OCI-LY3 (cell line): ENCODE results near the gene ATP6V1G1.

Experiments
- H2AFZ ChIP-seq: fragments of 200-600, 300-600 bp; shearing (Covaris generic); 2 replicates; pipeline ENCODE4 v1.6.0; 2014; ENCODE audit warnings: antibody characterized with exemption, low read depth, low read length
- H3K27ac ChIP-seq: fragments of 200-600, 300-600 bp; sonication (generic); 2 replicates; pipeline ENCODE4 v1.5.1; 2014; ENCODE audit warnings: mild to moderate bottlenecking, low read length, moderate library complexity, mixed read lengths
- H3K27me3 ChIP-seq: fragments of 200-600, 300-600 bp; sonication (generic); 2 replicates; pipeline ENCODE4 v1.6.1; 2014; ENCODE audit warnings: low read depth, low read length, mixed read lengths
- H3K36me3 ChIP-seq: fragments of 200-600, 300-600 bp; sonication (generic); replicated peaks from 2 replicates; pipeline ENCODE3; 2014; ENCODE audit warnings: low read depth, low read length, mixed read lengths
- H3K4me1 ChIP-seq: fragments of 300-600, 200-600 bp; sonication (generic); 2 replicates; pipeline ENCODE4 v1.6.1; 2014; ENCODE audit warnings: low read length, mixed read lengths
- H3K4me2 ChIP-seq: fragments of 200-600, 300-600 bp; sonication (generic); 2 replicates; pipeline ENCODE4 v1.6.1; 2014; ENCODE audit warnings: low read length, mixed read lengths
- H3K4me3 ChIP-seq: fragments of 300-600, 200-600 bp; sonication (generic); 2 replicates; pipeline ENCODE4 v1.5.1; 2014; ENCODE audit warnings: antibody characterized with exemption, mild to moderate bottlenecking, low read length, moderate library complexity
- H3K79me2 ChIP-seq: fragments of 300-600, 200-600 bp; shearing (Covaris generic); 2 replicates; pipeline ENCODE4 v1.6.1; 2014; ENCODE audit warnings: mild to moderate bottlenecking, low read length, mixed read lengths
- H3K9ac ChIP-seq: fragments of 300-600, 200-600 bp; shearing (Covaris generic); 2 replicates; pipeline ENCODE4 v1.6.0; 2014; ENCODE audit warnings: mild to moderate bottlenecking, low read length, moderate library complexity
- H3K9me3 ChIP-seq: fragments of 200-600, 300-600 bp; shearing (Covaris generic); 2 replicates; pipeline ENCODE4 v1.6.1; 2014; ENCODE audit warnings: low read length, mixed read lengths; ENCODE audit not compliant: insufficient read depth
- H4K20me1 ChIP-seq: fragments of 200-600, 300-600 bp; sonication (generic); 2 replicates; pipeline ENCODE4 v1.6.1; 2016; ENCODE audit warnings: low read length, mixed read lengths; ENCODE audit not compliant: insufficient read depth
- EZH2phosphoT487 ChIP-seq: fragments of 200-600 bp; shearing (Covaris generic); IDR thresholded peaks from 2 replicates; pipeline ENCODE4 v1.6.1; 2018; ENCODE audit warnings: antibody characterized with exemption, mixed run types, low read depth
- TF ChIP-seq, protein P1 (sequence below): fragments of 200-600, 300-600 bp; sonication (generic); IDR thresholded peaks from 2 replicates; pipeline ENCODE4 v1.5.1; 2014; ENCODE audit warnings: antibody characterized with exemption, low read length, low read depth

The ATP6V1G1 gene, protein sequence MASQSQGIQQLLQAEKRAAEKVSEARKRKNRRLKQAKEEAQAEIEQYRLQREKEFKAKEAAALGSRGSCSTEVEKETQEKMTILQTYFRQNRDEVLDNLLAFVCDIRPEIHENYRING

DNA sequence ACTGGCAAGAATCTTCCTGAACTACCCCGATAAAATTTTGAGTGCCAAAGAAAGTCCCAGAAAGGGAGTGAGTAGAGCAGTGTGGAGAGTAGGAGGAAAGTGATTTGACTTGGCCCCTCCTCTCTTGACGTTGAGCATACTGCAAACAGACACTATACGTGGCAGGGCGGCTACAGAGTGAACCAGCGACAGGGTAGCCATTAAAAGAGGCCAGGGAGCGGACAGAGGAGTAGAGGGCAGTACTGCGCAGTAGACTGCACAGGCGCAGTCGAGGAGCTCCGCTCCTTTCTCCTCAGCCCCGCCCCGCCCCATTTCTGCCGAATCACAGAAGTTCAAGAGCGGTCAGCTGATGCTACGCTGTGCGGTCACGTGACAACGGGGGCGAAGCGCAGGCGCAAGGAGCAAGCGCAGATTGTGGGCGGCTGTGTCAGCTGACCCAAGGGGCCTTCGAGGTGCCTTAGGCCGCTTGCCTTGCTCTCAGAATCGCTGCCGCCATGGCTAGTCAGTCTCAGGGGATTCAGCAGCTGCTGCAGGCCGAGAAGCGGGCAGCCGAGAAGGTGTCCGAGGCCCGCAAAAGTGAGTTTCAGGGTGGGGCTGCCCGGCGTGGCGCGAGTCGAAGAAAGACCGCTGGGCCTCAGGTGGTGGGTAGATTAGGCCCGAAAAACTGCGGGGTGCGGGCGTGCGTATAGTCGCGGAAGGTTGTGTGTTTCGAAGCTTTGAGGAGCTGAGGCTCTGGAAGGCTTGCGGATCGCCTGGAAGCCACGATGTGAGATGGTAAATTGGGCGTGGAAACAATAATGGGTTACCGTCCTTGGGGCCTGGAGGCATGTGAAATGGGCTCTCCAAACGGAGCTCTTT lies at the start of gene ATP6V1G1:
Gene ATP6V1G1 (plus strand): TSS at position 425 of the 858 bp plus-strand sequence. CDS start 70 bp downstream, at position 495.
- H2AFZ ChIP-seq = peak within 1 kb of the TSS; percentile 79
- H3K27me3 ChIP-seq = no peaks in the 10 kb centered on the region
- H3K79me2 ChIP-seq = peaks cover 51% of the 10 kb centered on the region
- TF ChIP-seq, protein P1, sequence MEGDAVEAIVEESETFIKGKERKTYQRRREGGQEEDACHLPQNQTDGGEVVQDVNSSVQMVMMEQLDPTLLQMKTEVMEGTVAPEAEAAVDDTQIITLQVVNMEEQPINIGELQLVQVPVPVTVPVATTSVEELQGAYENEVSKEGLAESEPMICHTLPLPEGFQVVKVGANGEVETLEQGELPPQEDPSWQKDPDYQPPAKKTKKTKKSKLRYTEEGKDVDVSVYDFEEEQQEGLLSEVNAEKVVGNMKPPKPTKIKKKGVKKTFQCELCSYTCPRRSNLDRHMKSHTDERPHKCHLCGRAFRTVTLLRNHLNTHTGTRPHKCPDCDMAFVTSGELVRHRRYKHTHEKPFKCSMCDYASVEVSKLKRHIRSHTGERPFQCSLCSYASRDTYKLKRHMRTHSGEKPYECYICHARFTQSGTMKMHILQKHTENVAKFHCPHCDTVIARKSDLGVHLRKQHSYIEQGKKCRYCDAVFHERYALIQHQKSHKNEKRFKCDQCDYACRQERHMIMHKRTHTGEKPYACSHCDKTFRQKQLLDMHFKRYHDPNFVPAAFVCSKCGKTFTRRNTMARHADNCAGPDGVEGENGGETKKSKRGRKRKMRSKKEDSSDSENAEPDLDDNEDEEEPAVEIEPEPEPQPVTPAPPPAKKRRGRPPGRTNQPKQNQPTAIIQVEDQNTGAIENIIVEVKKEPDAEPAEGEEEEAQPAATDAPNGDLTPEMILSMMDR = peak; percentile 19; the same call in 1 of the 2 replicates
- no peak for TF ChIP-seq EZH2phosphoT487
- H3K36me3 ChIP-seq = peaks cover 7% of the 10 kb centered on the region
- peaks cover 31% of the 10 kb centered on the region; the same call in 1 of the 2 replicates for H4K20me1 ChIP-seq
- peak within 1 kb of the TSS; percentile 96 for H3K9ac ChIP-seq
- peak within 1 kb of the TSS; percentile 97 for H3K4me2 ChIP-seq
- H3K9me3 ChIP-seq = no peaks in the 10 kb centered on the region
- H3K4me1 ChIP-seq = peaks cover 33% of the 10 kb centered on the region
- peak within 1 kb of the TSS; percentile 60 for H3K27ac ChIP-seq
- peak within 1 kb of the TSS; percentile 98 for H3K4me3 ChIP-seq

DNA sequence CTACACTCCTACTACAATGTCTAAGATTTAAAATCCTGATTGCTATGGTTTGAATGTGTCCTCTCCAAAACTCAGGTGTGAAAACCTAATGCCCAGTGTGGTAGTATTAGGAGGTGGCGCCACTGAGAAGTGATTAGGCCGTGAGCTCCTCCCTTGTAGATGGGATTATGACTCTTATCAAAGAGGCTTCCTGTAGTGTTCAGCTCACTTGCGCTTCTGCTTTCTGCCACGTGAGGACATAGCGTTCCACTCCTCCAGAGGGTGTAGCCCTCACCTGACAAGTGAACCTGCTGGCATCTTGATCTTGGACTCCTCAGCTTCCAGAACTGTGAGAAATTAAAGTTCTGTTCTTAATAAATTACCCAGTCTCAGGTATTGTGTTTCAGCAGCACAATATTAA lies 49.3 kb upstream of the ATP6V1G1 start:
- Histone ChIP-seq H3K79me2 (no peaks in the 10 kb centered on the region), H3K9ac (no peak overlapping the region), H3K4me1 (peaks cover 7% of the 10 kb centered on the region; the same call in 1 of the 2 replicates), H2AFZ (peak overlapping the region; percentile 50; the same call in 1 of the 2 replicates), H3K27ac (no peak overlapping the region), H3K4me3 (no peak overlapping the region), H4K20me1 (no peaks in the 10 kb centered on the region), H3K4me2 (peak overlapping the region; percentile 25), H3K36me3 (no peaks in the 10 kb centered on the region), H3K27me3 (peaks cover 22% of the 10 kb centered on the region), H3K9me3 (no peaks in the 10 kb centered on the region)
- TF ChIP-seq EZH2phosphoT487 = no peak
- TF ChIP-seq, protein P1 = peak; percentile 59

DNA sequence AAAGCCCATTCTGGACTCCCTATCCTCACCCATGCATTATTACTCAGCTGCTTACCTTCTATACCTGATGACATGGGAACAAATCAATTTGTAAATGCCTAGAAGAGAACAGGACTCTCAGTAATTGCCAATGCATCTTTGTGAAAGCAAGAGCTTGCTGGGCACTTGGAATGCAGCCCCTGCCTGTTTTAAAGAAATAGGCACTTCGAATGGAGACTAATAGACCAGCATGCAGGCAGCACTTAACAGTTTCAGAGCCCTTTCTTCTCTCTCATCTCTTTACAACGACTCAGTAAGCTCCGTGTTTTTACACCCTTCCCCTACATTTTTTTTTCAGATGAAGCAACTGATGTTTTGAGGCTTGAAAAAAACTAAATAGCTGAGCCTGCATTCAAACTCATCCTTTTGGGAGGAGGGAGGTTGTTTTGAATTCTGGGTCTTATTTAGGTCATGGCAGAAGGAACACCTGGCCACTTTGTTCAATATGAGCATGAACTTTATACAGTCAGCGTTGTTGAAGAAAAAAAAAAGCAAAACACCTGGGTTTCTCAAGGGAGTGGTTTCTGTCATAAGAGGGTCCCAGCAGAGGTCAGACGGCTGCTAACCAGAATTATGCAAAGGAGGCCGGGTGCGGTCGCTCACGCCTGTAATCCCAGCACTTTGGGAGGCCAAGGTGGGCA lies 47.7 kb upstream of the ATP6V1G1 start:
- no peak overlapping the region for H3K4me3 ChIP-seq
- no peak overlapping the region for H3K27ac ChIP-seq
- H3K4me2 ChIP-seq = no peak overlapping the region
- no peaks in the 10 kb centered on the region for H4K20me1 ChIP-seq
- H3K4me1 ChIP-seq = peaks cover 7% of the 10 kb centered on the region; the same call in 1 of the 2 replicates
- peaks cover 32% of the 10 kb centered on the region for H3K27me3 ChIP-seq
- no peaks in the 10 kb centered on the region for H3K79me2 ChIP-seq
- no peak overlapping the region for H3K9ac ChIP-seq
- H2AFZ ChIP-seq = no peak overlapping the region
- TF ChIP-seq EZH2phosphoT487 = no peak
- TF ChIP-seq, protein P1 = no peak
- H3K9me3 ChIP-seq = no peaks in the 10 kb centered on the region
- H3K36me3 ChIP-seq = no peaks in the 10 kb centered on the region

DNA sequence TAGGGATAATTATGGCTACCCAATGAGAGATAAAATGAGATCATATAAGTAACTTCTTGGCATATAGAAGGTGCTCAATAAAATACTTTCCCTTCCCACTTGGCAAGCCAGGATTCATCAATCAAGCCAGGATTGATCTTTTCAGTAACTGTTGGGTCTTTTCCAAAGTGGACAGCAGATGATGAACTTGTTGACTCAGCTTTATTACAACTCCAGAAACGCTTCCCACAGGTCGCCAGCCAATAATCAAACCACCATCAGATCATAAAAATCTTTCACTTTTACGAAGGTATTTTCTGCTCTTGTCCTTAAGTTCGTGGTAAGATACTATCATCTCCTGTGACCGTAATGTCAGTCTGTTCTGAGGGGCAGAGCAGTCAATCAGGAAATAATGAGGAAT lies 42.5 kb upstream of the ATP6V1G1 start:
- no peaks in the 10 kb centered on the region for H3K79me2 ChIP-seq
- no peak overlapping the region for H3K9ac ChIP-seq
- H3K9me3 ChIP-seq = no peaks in the 10 kb centered on the region
- H3K36me3 ChIP-seq = no peaks in the 10 kb centered on the region
- peaks cover 57% of the 10 kb centered on the region for H3K27me3 ChIP-seq
- no peak for TF ChIP-seq EZH2phosphoT487
- TF ChIP-seq, protein P1 = no peak
- no peak overlapping the region for H2AFZ ChIP-seq
- H3K4me3 ChIP-seq = no peak overlapping the region
- no peak overlapping the region for H3K27ac ChIP-seq
- H4K20me1 ChIP-seq = no peaks in the 10 kb centered on the region
- no peak overlapping the region for H3K4me2 ChIP-seq
- no peaks in the 10 kb centered on the region for H3K4me1 ChIP-seq
